ENCODE measurements around the gene HECW1. TPM values are rescaled to one million over a fixed set of nuclear protein-coding genes. Genes with fewer than 3 reads are reported as not detected.

HECW1 gene
- total RNA-seq, 1 experiment from 2014 or later, result 2.7 TPM

DNA sequence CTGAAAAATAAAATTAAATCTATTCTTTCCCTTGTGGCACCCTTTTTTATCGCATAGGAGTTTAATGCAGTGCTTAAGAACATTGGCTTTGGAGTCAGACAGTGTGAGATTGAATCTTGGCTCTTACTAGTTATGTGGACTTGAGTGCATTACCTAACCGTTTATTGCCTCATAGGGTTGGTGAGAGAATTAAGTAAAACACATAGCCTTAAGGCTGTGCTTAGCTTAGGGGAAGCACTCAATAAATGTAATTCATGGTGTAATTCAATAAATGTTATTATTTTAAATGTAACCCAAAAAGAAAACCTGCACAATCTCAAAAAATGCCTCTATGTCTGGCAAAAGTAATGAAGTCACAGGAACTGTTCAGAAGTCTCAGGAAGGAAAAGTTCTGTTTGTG is 473.1 kb downstream of the HECW1 start:
- H4K20me1 ChIP-seq (ENCODE audit: insufficient read depth), result peaks cover 36% of the 10 kb centered on the region
- no peaks in the 10 kb centered on the region for H3K27me3 ChIP-seq (ENCODE audit: insufficient read depth, low read depth)
- BruUV-seq (replicated peaks), result no TSS peak
- H2AFZ ChIP-seq, result no peak overlapping the region
- peaks cover 75% of the 10 kb centered on the region for H3K79me2 ChIP-seq (ENCODE audit: low read depth)
- intact Hi-C loops (cut with micrococcal nuclease; ENCODE audit: unreplicated experiment), result no loop called here
- no peaks in the 10 kb centered on the region for H3K9me2 ChIP-seq (ENCODE audit: insufficient read depth)
- H3K4me1 ChIP-seq (replicated peaks; ENCODE audit: insufficient read depth), result peaks cover 47% of the 10 kb centered on the region
- H3K9me3 ChIP-seq (ENCODE audit: insufficient read depth, low read depth), result no peaks in the 10 kb centered on the region
- H3K4me3 ChIP-seq, result peak overlapping the region; percentile 93
- peak in 1 of 2 experiments; percentile 84 for DNase-seq
- POLR2A ChIA-PET (ENCODE audit: unreplicated experiment), result interaction anchor here (0.6 kb wide), 1 partner anchor 130 kb away, joined by 6 read pairs; no protein-coding TSS in a partner anchor
- peaks cover 14% of the 10 kb centered on the region for H3K36me3 ChIP-seq (ENCODE audit: low read depth)
- H3F3A ChIP-seq (ENCODE audit: insufficient read depth, low read depth), result peaks cover 29% of the 10 kb centered on the region
- CTCF ChIA-PET, result no interaction called here
- TF ChIP-seq, protein P1, sequence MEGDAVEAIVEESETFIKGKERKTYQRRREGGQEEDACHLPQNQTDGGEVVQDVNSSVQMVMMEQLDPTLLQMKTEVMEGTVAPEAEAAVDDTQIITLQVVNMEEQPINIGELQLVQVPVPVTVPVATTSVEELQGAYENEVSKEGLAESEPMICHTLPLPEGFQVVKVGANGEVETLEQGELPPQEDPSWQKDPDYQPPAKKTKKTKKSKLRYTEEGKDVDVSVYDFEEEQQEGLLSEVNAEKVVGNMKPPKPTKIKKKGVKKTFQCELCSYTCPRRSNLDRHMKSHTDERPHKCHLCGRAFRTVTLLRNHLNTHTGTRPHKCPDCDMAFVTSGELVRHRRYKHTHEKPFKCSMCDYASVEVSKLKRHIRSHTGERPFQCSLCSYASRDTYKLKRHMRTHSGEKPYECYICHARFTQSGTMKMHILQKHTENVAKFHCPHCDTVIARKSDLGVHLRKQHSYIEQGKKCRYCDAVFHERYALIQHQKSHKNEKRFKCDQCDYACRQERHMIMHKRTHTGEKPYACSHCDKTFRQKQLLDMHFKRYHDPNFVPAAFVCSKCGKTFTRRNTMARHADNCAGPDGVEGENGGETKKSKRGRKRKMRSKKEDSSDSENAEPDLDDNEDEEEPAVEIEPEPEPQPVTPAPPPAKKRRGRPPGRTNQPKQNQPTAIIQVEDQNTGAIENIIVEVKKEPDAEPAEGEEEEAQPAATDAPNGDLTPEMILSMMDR (conservative IDR thresholded peaks at IDR 0.05), result no peak
- TF ChIP-seq EZH2 (IDR thresholded peaks at IDR 0.05; ENCODE audit: low read depth), result no peak
- H3K27ac ChIP-seq, result peak overlapping the region; percentile 78
- H3K4me2 ChIP-seq, result peak overlapping the region; percentile 89

DNA sequence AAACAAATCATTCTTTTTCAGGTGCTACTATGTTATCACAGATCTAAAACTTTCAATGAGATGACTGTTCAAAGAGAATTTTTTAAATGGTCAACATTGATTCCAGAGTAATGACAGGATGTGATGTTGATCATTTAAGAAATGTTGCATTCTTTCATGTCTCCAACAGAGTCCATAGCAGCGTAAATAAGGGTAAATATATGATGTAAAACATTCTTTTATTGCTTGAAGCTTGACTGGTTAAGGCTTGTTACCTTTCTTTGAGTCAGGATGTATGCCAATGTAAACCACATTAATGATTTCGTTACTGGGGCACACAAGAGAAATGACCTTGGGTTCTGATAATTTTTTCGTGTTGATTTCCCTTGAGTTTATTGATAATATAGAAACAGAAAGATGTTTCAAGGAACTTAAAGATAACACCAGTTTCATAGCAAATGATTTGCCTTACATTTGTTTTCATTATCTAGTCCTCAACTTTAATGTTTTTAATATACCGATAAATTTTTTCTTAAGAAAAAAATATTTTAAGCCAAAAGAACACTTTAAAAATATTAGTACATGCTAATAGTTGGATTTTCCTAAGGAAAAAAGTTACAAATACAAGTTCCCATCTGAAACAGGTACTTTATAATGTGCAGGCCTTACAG is 473.9 kb downstream of the HECW1 start:
- Histone ChIP-seq H3F3A (ENCODE audit: insufficient read depth, low read depth) (peaks cover 29% of the 10 kb centered on the region), H4K20me1 (ENCODE audit: insufficient read depth) (peaks cover 36% of the 10 kb centered on the region), H3K27me3 (ENCODE audit: insufficient read depth, low read depth) (no peaks in the 10 kb centered on the region), H2AFZ (no peak overlapping the region), H3K4me3 (peak overlapping the region; percentile 93), H3K9me2 (ENCODE audit: insufficient read depth) (no peaks in the 10 kb centered on the region), H3K4me2 (peak overlapping the region; percentile 89), H3K9me3 (ENCODE audit: insufficient read depth, low read depth) (no peaks in the 10 kb centered on the region), H3K36me3 (ENCODE audit: low read depth) (peaks cover 18% of the 10 kb centered on the region), H3K4me1 (replicated peaks; ENCODE audit: insufficient read depth) (peaks cover 55% of the 10 kb centered on the region), H3K27ac (peak overlapping the region; percentile 78), H3K79me2 (ENCODE audit: low read depth) (peaks cover 83% of the 10 kb centered on the region)
- TF ChIP-seq, protein P1 (conservative IDR thresholded peaks at IDR 0.05), result no peak
- no peak for TF ChIP-seq EZH2 (IDR thresholded peaks at IDR 0.05; ENCODE audit: low read depth)
- ChIA-PET POLR2A (ENCODE audit: unreplicated experiment) (no interaction called here), CTCF (interaction anchor here (0.7 kb wide), 1 partner anchor 180 kb away, joined by 5 read pairs; no protein-coding TSS in a partner anchor)
- intact Hi-C loops (cut with micrococcal nuclease; ENCODE audit: unreplicated experiment), result no loop called here
- DNase-seq, result peak in 1 of 2 experiments; percentile 99
- no TSS peak for BruUV-seq (replicated peaks)

DNA sequence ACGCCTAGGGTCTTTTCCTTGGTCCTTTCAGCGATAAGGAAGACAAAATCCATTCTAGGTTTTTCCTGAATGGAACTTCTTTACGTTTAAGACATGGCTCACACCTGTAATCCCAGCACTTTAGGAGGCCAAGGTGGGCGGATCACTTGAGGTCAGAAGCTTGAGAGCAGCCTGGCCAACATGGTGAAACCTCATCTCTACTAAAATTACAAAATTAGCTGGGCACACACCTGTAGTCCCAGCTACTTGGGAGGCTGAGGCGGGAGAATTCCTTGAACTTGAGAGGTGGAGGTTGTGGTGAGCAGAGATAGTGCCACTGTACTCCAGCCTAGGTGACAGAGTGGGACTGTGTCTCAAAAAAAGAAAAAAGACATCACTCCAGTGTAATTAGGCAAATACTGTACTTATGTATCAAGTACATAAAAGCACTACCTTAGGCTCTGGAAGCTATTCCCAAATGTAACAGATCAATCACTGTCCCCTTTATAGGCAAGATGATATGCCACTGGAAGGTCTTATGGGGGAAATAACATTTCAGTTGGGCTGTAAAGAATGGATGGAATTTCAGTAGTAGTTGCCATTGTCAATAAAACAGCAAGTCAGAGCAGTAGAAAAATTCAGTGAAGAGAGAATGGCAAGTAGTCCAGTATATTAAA is 476.2 kb downstream of the HECW1 start:
- ChIA-PET POLR2A (ENCODE audit: unreplicated experiment) (no interaction called here), CTCF (interaction anchor here (1.4 kb wide), 1 partner anchor 112 kb away, joined by 3 read pairs; no protein-coding TSS in a partner anchor)

More for the DNA sequence above, 476.2 kb downstream of the HECW1 start:
- no peak for DNase-seq
- Histone ChIP-seq H2AFZ (no peak overlapping the region), H3K27me3 (ENCODE audit: insufficient read depth, low read depth) (no peaks in the 10 kb centered on the region), H3K9me3 (ENCODE audit: insufficient read depth, low read depth) (no peaks in the 10 kb centered on the region), H3K36me3 (ENCODE audit: low read depth) (peaks cover 18% of the 10 kb centered on the region), H3F3A (ENCODE audit: insufficient read depth, low read depth) (peaks cover 27% of the 10 kb centered on the region), H3K4me1 (replicated peaks; ENCODE audit: insufficient read depth) (peaks cover 57% of the 10 kb centered on the region), H3K4me3 (no peak overlapping the region), H3K27ac (no peak overlapping the region), H3K4me2 (peak overlapping the region; percentile 89; the same call in 1 of the 2 replicates), H4K20me1 (ENCODE audit: insufficient read depth) (peaks cover 44% of the 10 kb centered on the region), H3K79me2 (ENCODE audit: low read depth) (peaks cover 99% of the 10 kb centered on the region), H3K9me2 (ENCODE audit: insufficient read depth) (no peaks in the 10 kb centered on the region)
- intact Hi-C loops (cut with micrococcal nuclease; ENCODE audit: unreplicated experiment), result no loop called here
- no peak for TF ChIP-seq EZH2 (IDR thresholded peaks at IDR 0.05; ENCODE audit: low read depth)
- TF ChIP-seq, protein P1 (conservative IDR thresholded peaks at IDR 0.05), result no peak
- BruUV-seq (replicated peaks), result no TSS peak

Data from PC-9 (cell line).